HepG2 (cell line): ENCODE measurements around the gene ARMH2. TPM values are rescaled to one million over a fixed set of nuclear protein-coding genes. Genes with fewer than 3 reads are reported as not detected.
A peak's percentile ranks its signal among the peaks of the same experiment; 100 is the strongest.

Experiments
- ASH2L ChIP-seq: fragments of 300-600, 200-600 bp; sonication (generic); IDR thresholded peaks from 2 replicates; pipeline ENCODE4 v1.7.0; 2017; ENCODE audit warnings: low read depth, mild to moderate bottlenecking, moderate library complexity, mixed read lengths, low read length; ENCODE audit not compliant: insufficient read length
- BCL6 ChIP-seq: IDR thresholded peaks from 2 replicates; pipeline ENCODE4 v1.6.1; 2016; ENCODE audit warnings: missing genetic modification reagents, missing compliant biosample characterization
- EP300 ChIP-seq, 3 experiments: sonication (generic) in 1 of 3; formaldehyde crosslinking in 1 of 3; IDR thresholded peaks; 2 replicates each; pipeline versions ENCODE4 v1.5.1 to v1.6.1; 2011 to 2020; ENCODE audit warnings: low read depth in 2 of 3, low read length in 2 of 3, borderline replicate concordance in 1 of 3, improper control_type of control experiment in 1 of 3, mild to moderate bottlenecking in 1 of 3, missing genetic modification reagents in 1 of 3, moderate library complexity in 1 of 3
- FOXA1 ChIP-seq, 2 experiments: fragments of 450-650 bp in 1 of 2; sonication (generic) in 1 of 2; formaldehyde crosslinking in 1 of 2; IDR thresholded peaks; 2 replicates each; pipeline versions ENCODE4 v1.4.0 to v1.6.1; 2016 to 2020; ENCODE audit warnings: missing genetic modification reagents in 1 of 2
- FOXJ3 ChIP-seq: sonication (generic); formaldehyde crosslinking; IDR thresholded peaks from 2 replicates; pipeline ENCODE4 v1.4.0; 2020; ENCODE audit warnings: missing genetic modification reagents, mild to moderate bottlenecking, borderline replicate concordance
- GATAD1 ChIP-seq: IDR thresholded peaks from 2 replicates; pipeline ENCODE4 v1.6.1; 2016; ENCODE audit warnings: missing genetic modification reagents, missing compliant biosample characterization
- GATAD2A ChIP-seq: IDR thresholded peaks from 2 replicates; pipeline ENCODE4 v1.6.1; 2016
- HMG20A ChIP-seq: IDR thresholded peaks from 2 replicates; pipeline ENCODE4 v1.6.1; 2016; ENCODE audit warnings: borderline replicate concordance
- HNF4G ChIP-seq, 2 experiments: sonication (generic) in 1 of 2; formaldehyde crosslinking in 1 of 2; IDR thresholded peaks; 2 replicates each; pipeline versions ENCODE4 v1.4.0 to v1.6.1; 2011 to 2020; ENCODE audit warnings: borderline replicate concordance in 2 of 2, low read depth in 2 of 2, mild to moderate bottlenecking in 2 of 2, low read length in 1 of 2, missing genetic modification reagents in 1 of 2, moderate library complexity in 1 of 2
- ISL2 ChIP-seq: sonication (generic); formaldehyde crosslinking; IDR thresholded peaks from 2 replicates; pipeline ENCODE4 v1.5.0; 2020; ENCODE audit warnings: missing genetic modification reagents
- KLF16 ChIP-seq, 2 experiments: sonication (generic) in 1 of 2; formaldehyde crosslinking in 1 of 2; IDR thresholded peaks; 2 replicates each; pipeline versions ENCODE4 v1.6.1 to v1.8.0; 2016 to 2023; ENCODE audit warnings: missing genetic modification reagents in 2 of 2, missing compliant biosample characterization in 1 of 2
- MEIS1 ChIP-seq: sonication (generic); formaldehyde crosslinking; IDR thresholded peaks from 2 replicates; pipeline ENCODE4 v1.9.0; 2021; ENCODE audit warnings: mild to moderate bottlenecking, missing genetic modification reagents, moderate library complexity, borderline replicate concordance
- RARA ChIP-seq: IDR thresholded peaks from 2 replicates; pipeline ENCODE4 v1.6.1; 2016; ENCODE audit warnings: missing genetic modification reagents, missing compliant biosample characterization
- RBM22 ChIP-seq: fragments of 200-400 bp; formaldehyde crosslinking; optimal IDR thresholded peaks from 2 replicates; pipeline ENCODE3; 2017; ENCODE audit warnings: mild to moderate bottlenecking, low read length, moderate library complexity
- SALL1 ChIP-seq: sonication (generic); formaldehyde crosslinking; IDR thresholded peaks from 2 replicates; pipeline ENCODE4 v1.8.0; 2022; ENCODE audit warnings: mild to moderate bottlenecking, missing genetic modification reagents
- SOX13 ChIP-seq, 3 experiments: fragments of 450-650 bp in 1 of 3; sonication (generic) in 1 of 3; formaldehyde crosslinking in 1 of 3; IDR thresholded peaks in 2 of 3; conservative IDR thresholded peaks in 1 of 3; 2 replicates each; pipeline versions ENCODE4 v1.5.0 to v1.6.1; 2016 to 2020; ENCODE audit warnings: antibody characterized with exemption in 1 of 3, mild to moderate bottlenecking in 1 of 3, missing compliant biosample characterization in 1 of 3, missing genetic modification reagents in 1 of 3, moderate library complexity in 1 of 3
- TARDBP ChIP-seq: sonication (generic); formaldehyde crosslinking; IDR thresholded peaks from 2 replicates; pipeline ENCODE4 v1.8.0; 2022; ENCODE audit warnings: mild to moderate bottlenecking, missing genetic modification reagents
- ZNF7 ChIP-seq: IDR thresholded peaks from 2 replicates; pipeline ENCODE4 v1.6.1; 2016; ENCODE audit warnings: missing biosample characterization, missing genetic modification reagents
- polyA plus RNA-seq, 8 experiments: library from polyadenylated mRNA; depleted of rRNA in 3 of 8; stranded (reverse) in 7 of 8; unstranded in 1 of 8; fragments of >200 nt; fragmentation: Illumina TruSeq in 4 of 8; extraction: Trizol in 4 of 8; gene quantifications; 2 replicates each; pipeline versions ENCODE4 v1.2.1 to v1.2.3, GENCODE V29; 2011 to 2016; ENCODE audit warnings: low read depth in 4 of 8, missing spikeins in 1 of 8, mixed read lengths in 1 of 8; ENCODE audit not compliant: insufficient read depth in 1 of 8
- total RNA-seq, 5 experiments: library from RNA; depleted of rRNA; stranded (reverse); fragments of >200 nt; fragmentation: Illumina TruSeq; extraction: Trizol; gene quantifications; 2 replicates each; pipeline ENCODE4 v1.2.3, GENCODE V29; 2016; ENCODE audit warnings: low read depth in 1 of 5
- TF ChIP-seq, protein P1 (sequence below): IDR thresholded peaks from 2 replicates; pipeline ENCODE4 v1.6.1; 2016; ENCODE audit warnings: low read depth
- TF ChIP-seq, protein P2 (sequence below): sonication (generic); formaldehyde crosslinking; IDR thresholded peaks from 2 replicates; pipeline ENCODE4 v1.5.0; 2020; ENCODE audit warnings: missing genetic modification reagents, mild to moderate bottlenecking, borderline replicate concordance
- TF ChIP-seq, protein P3 (sequence below): sonication (generic); formaldehyde crosslinking; IDR thresholded peaks from 2 replicates; pipeline ENCODE4 v1.4.0; 2020; ENCODE audit warnings: mild to moderate bottlenecking, low read depth, missing genetic modification reagents
- TF ChIP-seq, protein P4 (sequence below): sonication (generic); formaldehyde crosslinking; IDR thresholded peaks from 2 replicates; pipeline ENCODE4 v1.5.0; 2020; ENCODE audit warnings: missing genetic modification reagents

The ARMH2 gene
- total and polyA plus RNA-seq, 2 of the 13 experiments (the other 11 are each of a cell fraction or from before 2014, with no cell fraction given) = not detected

DNA sequence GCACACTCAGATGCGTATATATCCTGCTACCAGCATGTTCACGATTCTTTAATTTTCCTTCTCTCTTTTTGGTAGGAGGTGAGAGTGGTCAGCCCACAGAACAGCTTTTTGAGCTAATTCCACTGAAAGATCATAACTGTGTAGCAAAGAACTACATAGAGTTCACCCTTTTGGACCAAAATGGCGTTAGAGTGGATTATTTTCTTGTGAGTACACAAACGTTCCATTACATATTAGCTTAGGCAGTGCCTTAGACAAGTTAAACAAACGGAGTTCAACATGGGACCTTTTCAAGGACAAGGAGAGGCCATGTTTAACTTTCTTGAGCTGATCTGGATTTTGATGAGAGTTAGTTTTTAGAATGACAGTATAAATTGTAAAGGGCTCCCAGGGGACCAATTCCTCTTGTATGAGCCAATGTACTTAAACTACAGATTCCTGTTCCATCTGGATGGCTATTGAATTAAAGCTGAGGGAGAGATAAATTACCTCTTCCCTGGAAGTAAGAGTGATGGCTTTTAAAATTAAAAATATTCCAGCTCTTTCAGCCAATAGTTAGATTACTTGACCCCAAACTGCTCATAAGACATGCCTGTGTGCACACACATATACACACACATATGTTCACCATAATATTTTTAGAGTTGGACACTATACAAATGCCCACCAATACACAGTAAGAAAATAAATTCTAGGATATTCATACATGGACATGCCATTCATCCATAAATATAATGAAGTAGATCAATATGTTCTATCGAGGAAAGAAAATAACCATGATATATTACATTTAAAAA, 25.6 kb upstream of the ARMH2 start (continued):
- TF ChIP-seq RARA (CRISPR knock-in tag) (peak; percentile 47; the same call in 1 of the 2 replicates), TARDBP (CRISPR knock-in tag) (no peak), SALL1 (CRISPR knock-in tag) (no peak), ZNF7 (CRISPR knock-in tag) (peak; percentile 56; the same call in 1 of the 2 replicates), HMG20A (peak; percentile 51; the same call in 1 of the 2 replicates), SOX13 (IDR thresholded peaks at IDR 0.05) (no peak), SOX13 (CRISPR knock-in tag; conservative IDR thresholded peaks at IDR 0.05 in 1 of 2, IDR thresholded peaks at IDR 0.05 in 1 of 2) (peak in 1 of 2 experiments; percentile 51; a peak in 1 of 4 replicates), RBM22 (no peak), GATAD2A (peak; percentile 69), FOXJ3 (CRISPR knock-in tag) (peak; percentile 69; the same call in 1 of the 2 replicates), MEIS1 (CRISPR knock-in tag) (no peak), ISL2 (CRISPR knock-in tag) (peak; percentile 40; the same call in 1 of the 2 replicates), GATAD1 (CRISPR knock-in tag) (no peak), KLF16 (CRISPR knock-in tag; IDR thresholded peaks at IDR 0.05) (no peak), BCL6 (CRISPR knock-in tag) (0 out of 2 replicates have a peak, but pooled peaks have one; percentile 48), ASH2L (peak; percentile 22), HNF4G (IDR thresholded peaks at IDR 0.05; ENCODE audit: borderline replicate concordance, low read depth, low read length) (peak; percentile 38; the same call in 1 of the 2 replicates), HNF4G (CRISPR knock-in tag; IDR thresholded peaks at IDR 0.05; ENCODE audit: borderline replicate concordance, low read depth) (no peak), EP300 (IDR thresholded peaks at IDR 0.05; ENCODE audit: low read depth in 2 of 2, low read length in 2 of 2) (peak in 1 of 2 experiments; percentile 64; a peak in 2 of 4 replicates), EP300 (CRISPR knock-in tag; IDR thresholded peaks at IDR 0.05; ENCODE audit: borderline replicate concordance) (no peak), FOXA1 (IDR thresholded peaks at IDR 0.05) (no peak), FOXA1 (CRISPR knock-in tag; IDR thresholded peaks at IDR 0.05) (peak; percentile 68)
- TF ChIP-seq, protein P1, sequence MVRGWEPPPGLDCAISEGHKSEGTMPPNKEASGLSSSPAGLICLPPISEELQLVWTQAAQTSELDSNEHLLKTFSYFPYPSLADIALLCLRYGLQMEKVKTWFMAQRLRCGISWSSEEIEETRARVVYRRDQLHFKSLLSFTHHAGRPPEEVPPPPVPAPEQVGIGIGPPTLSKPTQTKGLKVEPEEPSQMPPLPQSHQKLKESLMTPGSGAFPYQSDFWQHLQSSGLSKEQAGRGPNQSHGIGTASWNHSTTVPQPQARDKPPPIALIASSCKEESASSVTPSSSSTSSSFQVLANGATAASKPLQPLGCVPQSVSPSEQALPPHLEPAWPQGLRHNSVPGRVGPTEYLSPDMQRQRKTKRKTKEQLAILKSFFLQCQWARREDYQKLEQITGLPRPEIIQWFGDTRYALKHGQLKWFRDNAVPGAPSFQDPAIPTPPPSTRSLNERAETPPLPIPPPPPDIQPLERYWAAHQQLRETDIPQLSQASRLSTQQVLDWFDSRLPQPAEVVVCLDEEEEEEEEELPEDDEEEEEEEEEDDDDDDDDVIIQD (CRISPR knock-in tag) = peak; percentile 66; the same call in 1 of the 2 replicates
- TF ChIP-seq, protein P2, sequence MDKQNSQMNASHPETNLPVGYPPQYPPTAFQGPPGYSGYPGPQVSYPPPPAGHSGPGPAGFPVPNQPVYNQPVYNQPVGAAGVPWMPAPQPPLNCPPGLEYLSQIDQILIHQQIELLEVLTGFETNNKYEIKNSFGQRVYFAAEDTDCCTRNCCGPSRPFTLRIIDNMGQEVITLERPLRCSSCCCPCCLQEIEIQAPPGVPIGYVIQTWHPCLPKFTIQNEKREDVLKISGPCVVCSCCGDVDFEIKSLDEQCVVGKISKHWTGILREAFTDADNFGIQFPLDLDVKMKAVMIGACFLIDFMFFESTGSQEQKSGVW (CRISPR knock-in tag) = no peak
- TF ChIP-seq, protein P3, sequence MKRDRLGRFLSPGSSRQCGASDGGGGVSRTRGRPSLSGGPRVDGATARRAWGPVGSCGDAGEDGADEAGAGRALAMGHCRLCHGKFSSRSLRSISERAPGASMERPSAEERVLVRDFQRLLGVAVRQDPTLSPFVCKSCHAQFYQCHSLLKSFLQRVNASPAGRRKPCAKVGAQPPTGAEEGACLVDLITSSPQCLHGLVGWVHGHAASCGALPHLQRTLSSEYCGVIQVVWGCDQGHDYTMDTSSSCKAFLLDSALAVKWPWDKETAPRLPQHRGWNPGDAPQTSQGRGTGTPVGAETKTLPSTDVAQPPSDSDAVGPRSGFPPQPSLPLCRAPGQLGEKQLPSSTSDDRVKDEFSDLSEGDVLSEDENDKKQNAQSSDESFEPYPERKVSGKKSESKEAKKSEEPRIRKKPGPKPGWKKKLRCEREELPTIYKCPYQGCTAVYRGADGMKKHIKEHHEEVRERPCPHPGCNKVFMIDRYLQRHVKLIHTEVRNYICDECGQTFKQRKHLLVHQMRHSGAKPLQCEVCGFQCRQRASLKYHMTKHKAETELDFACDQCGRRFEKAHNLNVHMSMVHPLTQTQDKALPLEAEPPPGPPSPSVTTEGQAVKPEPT (CRISPR knock-in tag) = no peak
- TF ChIP-seq, protein P4, sequence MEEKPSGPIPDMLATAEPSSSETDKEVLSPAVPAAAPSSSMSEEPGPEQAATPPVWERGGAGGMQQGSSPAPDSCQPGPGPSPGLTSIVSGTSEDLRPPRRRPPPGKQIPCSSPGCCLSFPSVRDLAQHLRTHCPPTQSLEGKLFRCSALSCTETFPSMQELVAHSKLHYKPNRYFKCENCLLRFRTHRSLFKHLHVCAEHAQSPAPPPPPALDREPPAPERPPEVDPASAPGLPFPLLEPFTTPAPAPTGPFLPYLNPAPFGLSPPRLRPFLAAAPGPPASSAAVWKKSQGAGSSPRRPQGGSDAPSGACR (CRISPR knock-in tag) = no peak
